NCI-H510A treated with DMSO at 0.1 percent for 48 hours (cell line): ENCODE results near the gene ATP6V0E2.
"Not testable (repeated sequence)": the region's sequence is repeated elsewhere in the genome, so short reads cannot be mapped to it uniquely, and the experiment has no call there.

Experiments used
- DNase-seq: peaks from one replicate; lab custom pipeline; 2025; lab: John Stamatoyannopoulos, UW

Gene ATP6V0E2

DNA sequence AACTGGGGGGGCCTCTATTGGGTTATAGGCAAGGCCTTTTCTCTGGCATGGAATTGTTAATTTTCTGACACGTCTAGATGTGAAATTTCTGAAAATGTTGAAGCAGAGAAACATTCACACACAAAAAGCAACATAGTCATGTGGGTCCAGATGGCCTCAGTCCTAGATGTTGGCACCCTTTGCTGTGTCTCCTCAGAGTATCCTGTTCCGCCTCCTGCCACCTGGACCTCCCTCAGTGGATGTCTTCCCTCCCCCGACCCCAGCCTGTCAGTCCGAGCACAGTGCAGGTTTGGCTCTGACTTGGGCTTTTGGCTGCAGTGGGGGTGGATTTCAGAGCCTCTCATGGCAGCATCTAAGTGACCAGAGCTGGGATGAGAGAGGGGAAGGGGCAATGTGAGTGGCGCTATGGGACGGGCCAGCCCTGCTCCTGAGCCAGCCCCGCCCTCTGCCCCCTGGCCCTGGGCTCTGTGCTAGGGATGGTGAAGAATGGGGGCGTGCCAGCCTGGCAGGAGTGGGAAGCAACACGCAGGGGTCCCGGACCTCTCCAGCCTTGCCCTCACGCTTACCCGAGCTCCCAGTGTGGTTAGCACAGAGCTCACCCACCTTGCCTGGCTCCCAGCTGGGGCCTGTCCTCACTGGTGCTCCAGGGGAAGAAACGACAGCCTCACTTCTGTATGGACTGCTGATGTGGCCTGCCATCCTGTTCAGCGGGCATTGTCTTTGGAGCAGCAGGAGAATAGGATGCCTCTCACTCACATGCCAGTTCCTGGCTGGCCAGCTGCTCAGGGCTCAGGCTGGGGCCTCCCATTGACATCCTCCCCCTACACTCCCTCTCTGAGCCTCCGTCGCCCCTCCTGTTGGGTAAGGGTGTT, 6.2 kb downstream of the ATP6V0E2 start:
- DNase-seq, result peak; percentile 30

DNA sequence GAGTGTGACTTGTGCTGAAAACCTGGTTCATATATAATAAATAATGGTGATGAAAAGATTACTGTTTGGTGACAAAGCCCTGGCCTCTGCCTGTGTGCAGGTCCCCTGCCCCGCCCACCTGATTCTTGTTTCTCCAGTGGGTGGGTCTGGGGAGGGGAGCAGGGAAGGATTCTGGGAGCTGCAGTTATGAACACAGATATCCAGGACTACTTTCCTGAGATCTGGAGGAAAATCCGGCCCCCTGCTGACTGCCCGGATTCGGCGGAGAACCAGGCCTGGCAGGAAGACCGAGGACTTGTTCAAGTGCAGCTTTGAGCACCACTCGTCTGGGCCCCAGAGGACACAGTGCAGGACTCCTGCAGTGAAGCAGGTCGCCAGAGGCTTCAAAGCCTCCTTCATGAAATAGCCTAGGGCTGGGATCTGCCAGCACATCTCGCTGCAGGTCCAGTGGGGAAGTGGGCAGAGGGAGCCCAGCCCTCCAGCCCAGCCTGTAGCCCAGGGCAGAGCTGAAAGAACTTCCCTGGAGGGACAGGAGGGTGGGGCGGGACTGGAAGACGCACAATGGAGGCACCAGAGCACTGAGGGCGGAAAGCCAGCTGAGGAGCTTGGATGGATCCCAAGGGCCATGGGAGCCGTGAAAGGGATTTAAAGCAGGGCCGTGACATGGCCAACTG, 7.0 kb downstream of the ATP6V0E2 start:
- peak; percentile 30 for DNase-seq

- DNase-seq, result no peak
These were observed 7.8 kb downstream of the ATP6V0E2 start for GRCh38 chr7:149881328-149882247.

GRCh38 chr7:149882248-149883047, 8.7 kb downstream of the ATP6V0E2 start:
- no peak for DNase-seq

DNA sequence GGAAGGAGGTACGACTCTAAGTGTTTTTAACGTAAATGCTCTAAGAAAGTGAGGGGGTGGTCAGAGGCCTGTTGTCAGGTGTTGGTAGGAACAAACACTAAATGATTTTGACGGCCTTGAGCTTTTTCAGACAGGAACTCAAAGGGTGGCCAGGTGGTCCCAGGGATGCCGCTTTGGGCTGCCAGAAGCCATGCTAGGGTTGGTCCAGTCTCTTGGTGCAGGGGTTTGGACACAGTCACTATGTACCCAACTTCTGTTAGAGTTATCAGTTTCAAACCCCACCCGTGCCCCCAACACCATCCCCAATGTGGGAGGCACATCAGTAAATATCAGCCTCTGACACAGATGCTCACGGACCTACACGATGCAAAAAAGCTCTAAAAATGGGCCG, 9.3 kb downstream of the ATP6V0E2 start:
- DNase-seq, result no peak

DNA sequence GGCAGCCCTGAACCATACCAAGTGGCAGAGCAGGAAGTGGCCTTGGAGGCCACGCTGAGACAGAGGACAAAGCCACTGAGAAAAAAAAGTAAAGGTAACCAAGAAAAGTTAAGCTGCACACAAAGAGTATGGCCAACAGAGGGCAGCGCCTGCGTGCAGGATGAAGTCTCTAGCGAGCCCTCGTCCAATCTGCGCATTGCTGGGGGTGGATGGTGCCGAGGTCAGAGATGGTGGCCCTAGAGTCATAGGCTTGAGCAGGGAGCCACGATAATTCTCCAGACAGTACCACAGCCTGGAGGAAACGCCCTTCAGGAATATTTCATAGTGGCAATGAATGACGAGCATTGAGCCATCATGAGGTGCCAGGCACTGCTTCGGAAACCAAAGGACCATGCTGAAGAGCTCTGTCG, 9.7 kb downstream of the ATP6V0E2 start:
- DNase-seq, result peak; percentile 60

GRCh38 chr7:149884016-149884415, 10.2 kb downstream of the ATP6V0E2 start:
- DNase-seq, result no peak

DNA sequence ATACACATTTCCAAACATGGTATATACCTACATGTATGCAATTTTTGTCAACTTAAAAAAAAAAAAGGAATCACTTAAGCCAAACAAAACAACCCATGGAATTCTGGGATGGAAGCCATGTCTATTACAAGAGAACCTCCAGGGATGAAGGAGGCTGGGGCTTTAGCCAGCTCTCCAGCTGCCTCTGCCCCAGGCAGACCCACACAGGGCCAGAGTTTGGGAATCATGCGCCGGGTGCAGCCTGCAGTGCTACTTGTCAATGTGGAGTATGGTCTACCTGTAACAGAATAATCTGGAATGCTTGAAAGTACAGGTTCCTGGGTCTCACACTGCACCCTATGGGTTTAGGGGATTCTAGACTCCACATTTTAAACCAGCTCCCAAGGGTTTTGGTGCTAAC, 10.8 kb downstream of the ATP6V0E2 start:
- no peak for DNase-seq

- DNase-seq, result no peak
These were observed 11.6 kb downstream of the ATP6V0E2 start for GRCh38 chr7:149885191-149886017.

DNA sequence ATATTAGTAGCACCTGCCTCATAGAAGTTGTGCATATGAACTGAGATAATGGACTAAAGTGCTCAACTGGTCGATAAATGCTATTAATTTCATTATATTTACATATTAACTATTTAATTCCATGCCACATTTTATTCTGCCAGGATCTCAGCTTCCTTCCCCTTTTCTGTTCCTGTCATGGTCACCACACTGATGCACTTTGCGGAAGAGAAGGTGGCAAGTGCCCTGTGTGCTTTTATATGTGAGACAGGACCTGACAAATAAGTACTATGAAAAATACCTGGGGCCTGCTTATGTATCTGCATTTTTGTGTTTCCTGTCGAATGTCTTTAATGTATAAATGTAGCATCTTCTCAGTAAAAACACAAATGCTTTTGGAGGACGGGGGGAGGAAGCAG, 12.2 kb downstream of the ATP6V0E2 start:
- no peak for DNase-seq

- no peak for DNase-seq
These were observed 13.5 kb downstream of the ATP6V0E2 start for GRCh38 chr7:149887311-149887710.

- not testable (repeated sequence) for DNase-seq
These were observed 16.9 kb downstream of the ATP6V0E2 start for GRCh38 chr7:149890715-149891114.

DNA sequence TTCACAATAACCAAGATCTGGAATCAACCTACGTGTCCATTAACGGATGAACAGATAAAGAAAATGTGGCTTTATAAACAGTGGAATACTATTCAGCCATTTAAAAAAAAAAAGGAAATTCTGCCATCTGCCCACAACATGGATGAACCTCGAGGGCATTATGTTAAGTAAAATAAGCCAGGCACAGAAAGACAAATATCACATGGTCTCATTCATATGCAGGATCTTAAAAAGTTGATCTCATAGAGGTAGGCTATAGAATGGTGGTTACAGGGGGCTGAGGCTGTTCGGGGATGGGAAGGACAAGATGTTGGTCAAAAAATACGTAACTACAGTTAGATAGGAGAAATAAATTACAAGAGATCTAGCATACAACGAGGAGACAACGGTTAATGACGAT, 21.2 kb downstream of the ATP6V0E2 start:
- DNase-seq, result not testable (repeated sequence)

- DNase-seq, result not testable (repeated sequence)
These were observed 34.1 kb downstream of the ATP6V0E2 start for GRCh38 chr7:149907776-149908376.

DNA sequence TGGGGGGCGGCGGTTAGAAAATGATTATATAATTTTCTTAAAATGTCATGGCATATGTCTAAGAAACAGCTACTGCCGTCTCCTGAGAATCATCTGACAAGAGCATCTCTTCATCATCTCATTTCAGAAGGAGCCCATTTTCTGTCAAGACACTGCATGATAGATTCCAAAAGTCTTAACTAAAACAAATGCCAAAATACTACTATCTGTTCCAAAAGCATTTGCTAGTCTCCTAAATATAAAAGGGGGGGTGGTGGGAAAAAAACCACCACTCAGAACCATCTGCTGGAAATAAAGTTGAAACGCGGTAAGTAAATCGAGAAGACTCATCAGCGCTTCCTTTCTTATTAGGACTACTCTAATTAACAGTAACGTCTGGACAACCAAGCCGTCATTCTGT, 36.5 kb downstream of the ATP6V0E2 start:
- DNase-seq, result not testable (repeated sequence)

GRCh38 chr7:149912126-149912525, 38.4 kb downstream of the ATP6V0E2 start:
- not testable (repeated sequence) for DNase-seq

DNA sequence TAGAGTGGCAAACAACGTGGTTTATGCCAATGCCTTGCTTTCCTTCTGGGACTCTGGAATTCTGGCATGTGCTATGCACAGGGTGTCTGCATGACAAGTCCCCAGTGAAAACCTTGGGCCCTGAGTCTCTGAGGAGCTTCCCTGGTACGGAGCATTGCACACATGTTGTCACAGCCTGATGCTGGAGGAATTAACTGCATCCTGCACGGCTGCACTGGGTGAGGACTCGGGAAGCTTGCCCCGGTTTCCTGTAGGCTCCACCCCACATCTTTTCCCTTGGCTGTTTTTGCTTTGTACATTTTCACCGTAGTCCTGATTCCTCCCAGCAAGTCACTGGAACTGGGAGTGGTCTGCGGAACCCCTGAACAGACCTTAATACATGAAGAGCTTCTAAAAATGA, 52.6 kb downstream of the ATP6V0E2 start:
- not testable (repeated sequence) for DNase-seq
